Kidney tubule cell (primary cell): Measurements from ENCODE around the gene TXNIP.

Source experiments
- DNase-seq: peaks from one replicate; pipeline ENCODE4 v3.0.0-alpha.2; 2018; ENCODE audit warnings: low spot score

Gene TXNIP

GRCh38 chr1:146010126-146010738, 13.9 kb upstream of the TXNIP start:
- DNase-seq, result no peak

DNA sequence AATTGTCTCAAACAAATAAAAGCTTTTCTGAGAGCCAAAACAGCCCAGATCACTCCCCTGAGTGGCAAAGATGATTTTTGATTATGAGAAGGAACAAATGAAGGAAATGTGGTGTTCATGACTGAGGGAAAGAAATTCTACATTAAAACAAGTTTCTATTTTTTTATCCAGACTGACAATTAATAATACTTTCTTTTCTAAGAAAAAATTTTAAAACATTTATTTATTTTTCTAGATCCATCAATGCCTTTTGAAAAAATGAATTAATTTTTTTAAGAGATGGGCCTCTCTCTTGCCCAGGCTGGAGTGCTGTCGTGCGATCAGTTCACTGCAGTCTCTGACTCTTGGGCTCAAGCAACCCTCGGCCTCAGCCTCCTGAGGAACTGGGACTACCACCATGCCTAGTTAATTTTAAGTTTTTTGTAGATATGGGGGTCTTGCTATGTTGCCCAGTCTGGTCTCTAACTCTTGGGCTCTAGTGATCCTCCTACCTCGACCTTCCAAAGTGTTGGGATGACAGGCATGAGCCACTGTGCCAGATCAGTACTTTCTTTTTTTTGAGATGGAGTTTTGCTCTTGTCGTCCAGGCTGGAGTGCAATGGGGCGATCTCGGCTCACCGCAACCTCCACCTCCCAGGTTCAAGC, 11.2 kb upstream of the TXNIP start:
- DNase-seq, result no peak

GRCh38 chr1:146001709-146002108, 5.3 kb upstream of the TXNIP start:
- no peak for DNase-seq

DNA sequence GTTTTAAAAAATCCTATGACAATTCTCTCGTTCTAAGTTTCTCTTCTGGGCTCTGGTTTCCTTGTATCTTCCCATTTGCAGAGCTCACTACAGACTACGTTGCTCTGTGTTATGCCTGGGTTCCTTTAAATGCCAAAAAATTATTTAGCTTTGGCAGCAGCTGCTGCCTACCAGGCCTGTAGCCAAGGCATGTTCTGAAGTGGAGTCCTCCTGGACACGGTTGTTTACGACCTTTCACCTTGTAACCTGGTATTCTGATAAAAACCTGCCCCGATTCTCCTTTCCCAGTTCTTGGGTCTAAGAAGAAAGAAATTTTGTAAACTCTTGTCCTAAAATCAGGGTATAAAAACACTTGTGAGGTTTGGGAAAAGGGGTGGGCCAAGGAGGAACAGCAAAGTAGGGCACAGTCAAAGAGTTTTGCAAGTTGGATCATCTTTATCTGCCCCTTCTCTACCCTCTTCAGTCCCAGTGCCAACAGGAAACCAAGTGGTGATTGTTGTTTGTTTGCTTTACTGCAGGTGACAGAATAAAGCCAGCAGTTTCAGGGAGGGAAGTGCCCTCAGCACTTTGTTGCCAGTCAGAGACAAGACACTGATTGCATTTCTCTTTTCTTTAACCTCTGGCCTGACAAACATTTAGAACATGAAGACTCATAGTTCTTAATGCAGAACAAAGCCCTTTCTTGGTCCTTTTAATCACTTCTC, 3.1 kb upstream of the TXNIP start:
- DNase-seq, result no peak

DNA sequence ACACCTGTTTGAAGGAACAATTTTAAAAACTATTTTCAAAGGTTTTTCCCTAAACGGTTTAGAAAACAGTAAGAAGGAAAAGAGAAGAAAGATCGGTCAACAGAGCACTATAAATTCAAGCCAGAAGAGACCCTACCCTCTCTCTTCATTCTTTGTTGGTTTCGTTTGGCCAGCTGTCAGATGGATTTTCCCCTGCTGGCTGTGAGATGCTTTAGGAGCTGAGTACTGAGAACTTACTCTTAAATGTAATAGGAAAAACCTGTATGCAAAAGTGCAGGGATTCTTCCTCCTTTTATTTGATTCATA, 1.3 kb upstream of the TXNIP start:
- no peak for DNase-seq

- peak; percentile 36 for DNase-seq
These were observed 788 bp upstream of the TXNIP start for GRCh38 chr1:145997016-145997717.

DNA sequence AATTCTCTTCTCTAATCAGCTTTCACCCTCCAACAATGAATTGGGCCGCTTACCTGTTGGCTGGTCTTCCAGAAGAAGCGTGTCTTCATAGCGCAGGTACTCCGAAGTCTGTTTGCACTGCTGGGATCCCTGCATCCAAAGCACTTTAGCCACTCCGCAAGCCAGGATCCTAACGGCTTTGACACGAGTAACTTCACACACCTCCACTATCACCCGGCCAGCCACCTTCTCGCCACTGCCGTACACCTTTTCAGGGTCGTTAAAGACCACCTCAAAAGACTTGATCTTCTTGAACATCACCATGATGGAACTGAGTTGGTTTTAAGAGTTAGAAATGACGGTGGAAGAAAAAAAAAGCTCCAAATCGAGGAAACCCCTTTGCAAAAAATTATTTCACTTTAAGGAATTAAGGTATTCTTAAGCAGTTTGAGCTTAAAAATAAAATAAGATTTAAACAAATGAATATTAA, 381 bp downstream of the TXNIP start:
- no peak for DNase-seq

- DNase-seq, result no peak
These were observed 1.1 kb downstream of the TXNIP start for GRCh38 chr1:145995148-145995881.

DNA sequence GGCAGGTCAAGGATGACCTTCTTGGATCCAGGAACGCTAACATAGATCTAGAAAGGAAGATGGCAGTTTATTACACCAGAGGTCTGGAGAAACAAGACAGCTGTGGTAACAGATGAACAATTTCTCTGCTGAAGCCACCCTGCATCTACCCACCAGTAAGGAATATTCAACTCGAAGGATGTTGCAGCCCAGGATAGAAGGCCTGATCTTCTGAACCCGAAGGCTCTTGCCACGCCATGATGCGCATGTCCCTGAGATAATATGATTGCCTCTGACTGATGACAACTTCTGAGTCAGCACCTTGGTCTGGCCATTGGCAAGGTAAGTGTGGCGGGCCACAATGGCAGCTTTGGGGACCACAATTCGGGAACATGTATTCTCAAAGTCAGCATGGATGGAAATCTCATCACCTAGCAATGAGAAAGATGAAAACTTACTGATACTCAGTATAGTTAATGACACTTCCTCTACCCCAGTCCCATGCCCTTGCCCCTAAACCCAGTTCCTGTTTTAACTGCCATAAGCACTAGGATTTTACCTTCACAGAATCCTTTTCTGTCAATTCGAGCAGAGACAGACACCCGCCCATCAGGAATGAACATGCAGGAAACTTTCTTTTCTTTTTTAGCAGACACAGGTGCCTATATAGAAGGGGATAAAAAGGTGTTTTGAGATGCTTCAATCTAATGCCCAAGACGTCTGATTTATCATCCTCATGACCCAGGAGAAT, 1.8 kb downstream of the TXNIP start:
- DNase-seq, result peak; percentile 41

DNA sequence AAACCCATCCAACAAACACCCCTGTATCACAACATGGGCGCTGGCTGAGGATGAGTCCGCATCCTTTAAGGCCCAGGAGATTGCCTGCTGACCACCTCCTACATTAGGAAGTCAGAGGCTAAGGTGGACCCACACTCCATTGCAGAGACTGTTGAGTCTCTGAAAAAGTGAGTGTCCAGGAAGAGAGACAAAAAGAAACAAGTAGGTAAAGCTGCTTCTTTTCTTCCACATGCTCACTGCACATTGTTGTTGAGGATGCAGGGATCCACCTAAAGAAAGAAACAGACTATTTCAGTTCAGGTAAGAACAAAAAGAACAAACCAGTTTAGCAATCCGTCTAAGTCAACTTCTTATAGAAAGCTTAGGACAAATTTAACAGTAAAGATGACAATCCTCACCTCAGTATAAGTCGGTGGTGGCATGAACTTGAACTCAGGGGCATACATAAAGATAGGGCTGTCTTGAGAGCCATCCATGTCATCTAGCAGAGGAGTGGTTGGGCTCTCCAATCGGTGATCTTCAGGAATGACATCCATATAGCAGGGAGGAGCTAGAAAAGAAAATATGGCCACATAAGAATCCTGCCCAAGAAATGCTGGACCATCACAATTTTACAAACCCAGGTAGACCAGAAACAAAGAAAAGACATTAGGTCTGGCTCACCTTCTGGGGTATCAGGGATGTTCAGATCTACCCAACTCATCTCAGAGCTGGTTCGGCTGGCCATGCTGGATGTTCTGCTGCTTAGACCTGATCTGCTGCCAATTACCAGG, 2.6 kb downstream of the TXNIP start:
- no peak for DNase-seq

DNA sequence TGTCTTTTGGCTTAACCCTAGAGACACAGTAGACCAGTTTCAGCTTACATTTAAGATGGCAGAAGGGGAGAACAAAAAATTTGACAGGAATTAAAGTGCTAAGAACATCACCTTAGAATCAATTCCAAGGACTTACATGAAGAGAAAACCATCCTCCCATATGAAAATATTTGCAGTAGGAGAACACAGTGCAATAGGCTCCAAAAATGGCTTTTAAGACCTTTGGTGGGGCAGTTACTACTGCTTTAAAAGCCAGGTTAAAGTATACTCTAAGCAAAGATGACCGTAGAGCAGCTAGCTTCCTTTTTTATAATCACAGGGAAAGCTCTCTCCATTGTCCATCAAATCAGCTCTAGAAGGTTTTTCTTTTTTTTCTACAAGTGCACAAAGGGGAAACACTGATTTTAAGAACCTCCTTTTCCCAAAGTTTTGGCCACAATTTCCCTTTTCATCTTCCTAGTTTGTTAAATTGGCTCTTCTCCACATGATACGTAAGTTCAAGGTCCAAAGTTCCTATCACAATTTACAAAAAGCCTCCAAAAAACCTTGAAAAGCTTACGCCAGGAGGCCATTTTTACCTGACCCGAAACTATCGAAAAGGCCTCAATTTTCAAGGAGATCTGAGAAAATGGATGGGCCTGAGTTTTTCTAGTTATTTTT, 3.3 kb downstream of the TXNIP start:
- no peak for DNase-seq

- no peak for DNase-seq
These were observed 3.9 kb downstream of the TXNIP start for GRCh38 chr1:145992502-145992936.

DNA sequence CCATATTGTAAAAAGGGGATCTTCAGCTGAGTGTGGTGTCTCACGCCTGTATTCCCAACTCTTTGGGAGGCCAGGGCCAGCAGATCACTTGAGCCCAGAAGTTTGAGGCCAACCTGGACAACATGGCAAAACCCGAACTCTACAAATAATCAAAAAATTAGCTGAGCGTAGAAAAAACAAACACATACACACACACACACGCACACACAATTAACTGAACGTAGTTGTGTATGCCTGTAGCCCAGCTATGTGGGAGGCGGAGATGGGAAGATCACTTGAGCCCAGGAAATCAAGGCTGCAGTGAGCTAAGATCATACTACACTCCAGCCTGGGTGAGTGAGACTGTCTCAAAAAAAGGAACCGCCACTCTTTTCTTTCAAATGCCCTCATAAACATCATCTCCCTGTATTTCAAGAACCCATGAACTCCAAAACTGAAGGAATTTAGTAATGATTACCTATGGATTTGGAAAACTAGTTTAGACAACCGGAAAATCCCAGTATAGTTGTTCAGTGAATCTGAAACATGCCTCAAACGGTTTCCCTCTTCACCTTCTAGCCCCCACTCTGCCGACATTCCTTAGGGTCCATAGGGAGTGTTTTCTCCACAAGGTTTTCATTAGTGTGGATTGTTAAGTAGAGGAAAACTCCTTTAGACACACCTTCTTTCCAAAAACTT, 4.5 kb downstream of the TXNIP start:
- no peak for DNase-seq

DNA sequence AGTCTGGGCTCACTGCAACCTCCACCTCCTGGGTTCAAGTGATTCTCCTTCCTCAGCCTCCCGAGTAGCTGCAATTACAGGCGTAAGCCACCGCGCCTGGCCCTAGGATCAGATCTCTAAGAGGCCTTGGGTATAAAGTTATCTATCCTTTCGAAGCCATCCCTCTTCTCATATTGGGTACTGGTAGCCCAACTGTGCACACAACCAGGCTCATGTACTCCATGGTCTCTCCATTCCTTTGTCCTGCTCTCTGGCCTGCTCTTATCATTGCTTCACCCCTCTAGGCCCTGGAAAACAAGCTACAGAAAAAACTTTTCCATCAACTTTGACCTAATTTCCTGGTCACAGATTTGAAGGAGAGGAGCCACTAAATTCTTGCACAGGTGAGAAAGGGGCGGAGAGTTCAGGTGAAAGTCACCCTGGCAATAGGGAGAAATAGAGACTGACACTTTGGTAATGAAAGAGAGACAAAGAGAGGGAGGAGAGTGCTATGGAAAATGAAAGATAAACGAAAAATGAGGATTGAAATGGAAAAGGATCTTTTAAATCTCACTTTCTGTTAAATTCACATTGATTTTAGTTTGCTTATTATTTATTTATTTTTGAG, 6.0 kb downstream of the TXNIP start:
- no peak for DNase-seq

DNA sequence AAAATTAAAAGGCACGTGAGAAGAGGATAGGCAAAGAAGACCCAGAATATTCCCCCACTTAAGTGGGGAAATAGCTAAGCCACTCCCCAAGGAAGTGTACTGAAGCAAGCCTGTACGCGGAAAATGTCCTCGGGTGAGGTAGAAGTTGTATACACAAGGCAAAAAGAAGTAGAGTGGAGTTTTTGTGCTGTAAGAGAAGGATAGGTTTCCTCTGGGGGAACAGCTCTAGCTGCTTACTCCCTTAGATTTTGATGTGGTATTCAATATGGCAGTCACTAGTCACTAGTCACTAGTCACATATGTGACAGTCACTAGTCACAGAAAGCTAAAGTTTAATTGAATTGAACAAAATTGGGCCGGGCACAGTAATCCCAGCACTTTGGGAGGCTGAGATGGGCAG, 7.6 kb downstream of the TXNIP start:
- no peak for DNase-seq

DNA sequence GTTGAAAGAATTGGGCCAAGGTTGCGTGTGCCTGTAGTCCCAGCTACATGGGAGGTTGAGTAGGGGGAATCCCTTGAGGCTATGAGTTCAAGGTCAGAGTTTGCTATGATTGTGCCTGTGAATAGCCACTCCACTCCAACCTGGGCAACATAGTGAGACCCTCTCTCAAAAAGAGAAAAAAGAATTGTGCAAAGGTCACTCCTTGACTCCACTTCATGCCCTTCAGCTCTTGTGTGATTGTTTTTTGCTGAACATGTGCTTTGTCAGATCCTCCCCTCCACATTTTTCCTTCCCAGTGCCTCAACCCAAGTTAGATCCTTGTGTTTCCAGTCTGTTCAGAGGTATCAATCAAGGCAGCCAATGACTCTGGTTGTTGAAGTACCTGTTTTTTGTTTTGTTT, 8.5 kb downstream of the TXNIP start:
- no peak for DNase-seq

DNA sequence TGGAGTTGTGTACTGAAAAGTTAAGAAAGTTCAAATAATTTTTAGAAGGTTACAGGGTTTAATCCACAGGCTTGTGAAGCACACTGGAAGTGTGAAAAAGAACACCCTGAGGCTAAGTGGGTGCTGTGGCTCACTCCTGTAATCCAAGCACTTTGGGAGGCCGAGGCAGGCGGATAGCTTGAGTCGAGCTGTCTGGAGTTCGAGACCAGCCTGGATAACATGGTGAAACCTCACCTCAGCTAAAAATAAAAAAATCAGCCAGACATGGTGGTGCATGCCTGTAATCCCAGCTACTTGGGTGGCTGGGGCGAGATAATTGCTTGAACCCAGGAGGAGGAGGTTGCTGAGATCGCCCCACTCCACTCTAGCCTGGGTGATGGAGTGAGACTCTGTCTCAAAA, 9.8 kb downstream of the TXNIP start:
- no peak for DNase-seq

DNA sequence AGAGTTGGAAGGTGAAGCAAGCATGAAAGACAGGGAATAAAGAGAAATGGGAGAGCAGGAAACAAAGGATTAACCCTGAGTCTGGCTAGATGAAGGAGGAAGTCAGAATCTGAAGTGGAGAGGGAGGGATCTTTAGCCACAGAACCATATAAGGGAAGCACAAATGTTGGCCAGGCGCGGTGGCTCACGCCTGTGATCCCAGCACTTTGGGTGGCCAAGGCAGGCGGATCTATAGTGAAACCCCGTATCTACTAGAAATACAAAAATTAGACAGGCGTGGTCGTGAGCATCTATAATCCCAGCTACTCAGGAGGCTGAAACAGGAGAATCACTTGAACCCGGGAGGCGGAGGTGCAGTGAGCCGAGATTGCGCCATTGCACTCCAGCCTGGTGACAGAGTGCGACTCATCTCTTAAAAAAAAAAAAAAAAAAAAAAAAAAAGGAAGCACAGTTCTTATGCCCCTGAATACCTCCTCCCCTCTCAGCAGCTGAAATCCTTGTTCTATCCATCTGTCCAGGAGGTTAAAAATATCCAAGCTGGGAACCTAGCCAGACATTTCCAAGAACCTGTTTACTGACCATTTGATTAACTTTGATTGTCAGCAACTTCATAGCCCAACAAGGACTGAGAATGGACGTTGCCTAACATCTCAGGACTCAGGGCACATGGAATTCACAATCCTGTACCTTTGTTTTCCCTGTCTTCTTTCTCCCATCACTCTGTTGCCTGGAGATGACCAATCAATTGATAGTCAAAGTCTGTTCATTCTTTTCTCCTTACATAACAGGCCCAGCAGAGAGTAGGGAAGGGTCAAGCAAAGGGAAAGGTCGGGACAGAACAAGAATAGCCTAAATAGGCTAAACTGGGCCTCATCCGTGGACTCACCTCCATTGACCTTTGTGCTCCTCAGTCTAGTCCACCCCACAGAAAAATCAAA, 10.6 kb downstream of the TXNIP start:
- DNase-seq, result peak; percentile 45
